WTC11 (cell line): ENCODE measurements around the gene GPR15LG. TPM values are rescaled to one million over a fixed set of nuclear protein-coding genes. Genes with fewer than 3 reads are reported as not detected.

Experiments
- ATAC-seq: fragments of 200-7000 bp; cut with Tn5 transposase; 2 replicates; pipeline ENCODE4 v1.10.0; 2021; ENCODE audit warnings: mild to moderate bottlenecking, moderate library complexity
- CTCF ChIA-PET: fragments of 300-600 bp; sonication (Branson Sonifier 250); formaldehyde crosslinking; loops from one replicate; lab custom pipeline; 2021; ENCODE audit warnings: antibody characterized with exemption; lab: Charles Lee
- POLR2A ChIA-PET: fragments of 350-600 bp; sonication (Branson Sonifier 250); formaldehyde crosslinking; loops from one replicate; lab custom pipeline; 2021; ENCODE audit warnings: antibody characterized with exemption; lab: Charles Lee
- DNase-seq: peaks from one replicate; pipeline ENCODE4 v3.0.0; 2021; ENCODE audit warnings: low spot score
- H3K27ac Mint-ChIP-seq: 2 replicates; pipeline ENCODE4 v1.8.0; 2021; ENCODE audit warnings: mixed read lengths
- H3K27me3 Mint-ChIP-seq: 2 replicates; pipeline ENCODE4 v1.8.0; 2021; ENCODE audit warnings: low read depth, mild to moderate bottlenecking, moderate library complexity, mixed read lengths
- H3K36me3 Mint-ChIP-seq: 2 replicates; pipeline ENCODE4 v1.8.0; 2021; ENCODE audit warnings: mixed read lengths
- H3K4me1 Mint-ChIP-seq: 2 replicates; pipeline ENCODE4 v1.8.0; 2022; ENCODE audit warnings: mixed read lengths
- H3K4me3 Mint-ChIP-seq: 2 replicates; pipeline ENCODE4 v1.8.0; 2021; ENCODE audit warnings: mild to moderate bottlenecking, moderate library complexity, mixed read lengths
- H3K9me3 Mint-ChIP-seq: 2 replicates; pipeline ENCODE4 v1.8.0; 2021; ENCODE audit warnings: mixed read lengths
- ETV6 ChIP-seq: sonication (generic); formaldehyde crosslinking; IDR thresholded peaks from 2 replicates; pipeline ENCODE4 v1.8.1; 2022; ENCODE audit warnings: mild to moderate bottlenecking, missing genetic modification reagents
- IRF2 ChIP-seq: sonication (generic); formaldehyde crosslinking; IDR thresholded peaks from 2 replicates; pipeline ENCODE4 v1.8.0; 2022; ENCODE audit warnings: low read depth, missing genetic modification reagents, borderline replicate concordance
- JAZF1 ChIP-seq: fragments of 250-450 bp; sonication (Bioruptor Pico); IDR thresholded peaks from 2 replicates; pipeline ENCODE4 v1.9.0; 2021; ENCODE audit warnings: moderate library complexity, mild to moderate bottlenecking, inconsistent platforms
- MXD4 ChIP-seq: fragments of 250-450 bp; sonication (Bioruptor Pico); IDR thresholded peaks from 2 replicates; pipeline ENCODE4 v1.8.0; 2021; ENCODE audit warnings: mild to moderate bottlenecking, moderate library complexity, borderline replicate concordance
- NFYB ChIP-seq: sonication (generic); formaldehyde crosslinking; conservative IDR thresholded peaks from 2 replicates; pipeline ENCODE4 v1.8.0; 2022; ENCODE audit warnings: low read depth, missing genetic modification reagents
- NR1H2 ChIP-seq: sonication (generic); formaldehyde crosslinking; IDR thresholded peaks from 2 replicates; pipeline ENCODE4 v1.9.0; 2021; ENCODE audit warnings: mild to moderate bottlenecking, moderate library complexity, missing genetic modification reagents
- RORB ChIP-seq: fragments of 250-450 bp; sonication (Bioruptor Pico); IDR thresholded peaks from 2 replicates; pipeline ENCODE4 v1.9.0; 2021; ENCODE audit warnings: mild to moderate bottlenecking
- ZNF232 ChIP-seq: sonication (generic); formaldehyde crosslinking; IDR thresholded peaks from 2 replicates; pipeline ENCODE4 v1.8.0; 2022; ENCODE audit warnings: mild to moderate bottlenecking, missing genetic modification reagents
- ZNF396 ChIP-seq: fragments of 250-450 bp; sonication (Bioruptor Pico); IDR thresholded peaks from 2 replicates; pipeline ENCODE4 v1.8.0; 2021; ENCODE audit warnings: mild to moderate bottlenecking, moderate library complexity, borderline replicate concordance
- ZNF416 ChIP-seq: fragments of 250-450 bp; sonication (Bioruptor Pico); IDR thresholded peaks from 2 replicates; pipeline ENCODE4 v1.9.0; 2021; ENCODE audit warnings: mild to moderate bottlenecking, inconsistent platforms
- ZNF423 ChIP-seq: fragments of 250-450 bp; sonication (Bioruptor Pico); IDR thresholded peaks from 2 replicates; pipeline ENCODE4 v2.1.2; 2022; ENCODE audit warnings: mild to moderate bottlenecking, moderate library complexity
- total RNA-seq: library from RNA; stranded (reverse); gene quantifications from 3 replicates; pipeline ENCODE4 v1.2.3, GENCODE V29; 2021
- TF ChIP-seq, protein P1 (sequence below): sonication (generic); formaldehyde crosslinking; IDR thresholded peaks from 2 replicates; pipeline ENCODE4 v1.8.0; 2023; ENCODE audit warnings: missing genetic modification reagents, mild to moderate bottlenecking, borderline replicate concordance
- TF ChIP-seq, protein P2 (sequence below): fragments of 250-450 bp; sonication (Bioruptor Pico); IDR thresholded peaks from 2 replicates; pipeline ENCODE4 v1.9.0; 2021; ENCODE audit warnings: moderate library complexity, mild to moderate bottlenecking, inconsistent platforms, borderline replicate concordance
- TF ChIP-seq, protein P3 (sequence below): sonication (generic); formaldehyde crosslinking; IDR thresholded peaks from 2 replicates; pipeline ENCODE4 v1.8.0; 2022; ENCODE audit warnings: mild to moderate bottlenecking, missing genetic modification reagents
- TF ChIP-seq, protein P4 (sequence below): sonication (generic); formaldehyde crosslinking; IDR thresholded peaks from 2 replicates; pipeline ENCODE4 v1.8.1; 2023; ENCODE audit warnings: mild to moderate bottlenecking, missing genetic modification reagents, moderate library complexity
- TF ChIP-seq, protein P5 (sequence below): sonication (generic); formaldehyde crosslinking; IDR thresholded peaks from 2 replicates; pipeline ENCODE4 v1.8.1; 2023; ENCODE audit warnings: mild to moderate bottlenecking, missing genetic modification reagents
- TF ChIP-seq, protein P6 (sequence below): sonication (generic); formaldehyde crosslinking; IDR thresholded peaks from 2 replicates; pipeline ENCODE4 v1.8.0; 2022; ENCODE audit warnings: mild to moderate bottlenecking, missing genetic modification reagents

The GPR15LG gene
- total RNA-seq, 1 experiment from 2014 or later = not detected

DNA sequence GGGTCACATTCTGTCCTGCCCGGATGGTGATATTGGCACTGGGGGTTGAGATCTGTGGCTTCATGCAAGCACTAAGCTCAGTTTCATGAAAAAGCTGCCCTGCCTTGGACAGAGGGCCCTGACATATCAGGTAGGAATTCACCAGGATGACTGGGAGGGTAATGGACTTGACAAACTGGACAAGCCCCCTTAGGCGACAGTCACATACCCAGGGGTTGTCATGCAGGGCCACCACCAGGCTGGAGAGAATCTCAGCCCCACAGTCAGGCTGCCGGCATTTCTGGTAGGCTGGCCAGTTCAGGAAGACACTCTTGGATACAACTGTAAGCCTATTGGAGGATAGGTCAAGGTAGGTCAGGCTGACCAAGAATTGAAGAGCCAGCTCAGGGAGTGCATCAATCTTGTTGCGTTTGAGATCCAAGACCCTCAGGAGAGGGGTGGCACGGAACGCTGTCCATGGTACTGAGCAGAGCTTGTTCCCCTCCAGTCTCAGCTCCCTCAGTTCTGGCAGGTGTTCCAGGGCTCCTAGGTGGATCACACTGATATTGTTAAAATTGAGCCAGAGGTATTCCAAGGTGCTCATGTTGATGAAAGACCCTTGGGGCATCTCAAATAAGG, 50.9 kb downstream of the GPR15LG start (continued):
- TF ChIP-seq, protein P1, sequence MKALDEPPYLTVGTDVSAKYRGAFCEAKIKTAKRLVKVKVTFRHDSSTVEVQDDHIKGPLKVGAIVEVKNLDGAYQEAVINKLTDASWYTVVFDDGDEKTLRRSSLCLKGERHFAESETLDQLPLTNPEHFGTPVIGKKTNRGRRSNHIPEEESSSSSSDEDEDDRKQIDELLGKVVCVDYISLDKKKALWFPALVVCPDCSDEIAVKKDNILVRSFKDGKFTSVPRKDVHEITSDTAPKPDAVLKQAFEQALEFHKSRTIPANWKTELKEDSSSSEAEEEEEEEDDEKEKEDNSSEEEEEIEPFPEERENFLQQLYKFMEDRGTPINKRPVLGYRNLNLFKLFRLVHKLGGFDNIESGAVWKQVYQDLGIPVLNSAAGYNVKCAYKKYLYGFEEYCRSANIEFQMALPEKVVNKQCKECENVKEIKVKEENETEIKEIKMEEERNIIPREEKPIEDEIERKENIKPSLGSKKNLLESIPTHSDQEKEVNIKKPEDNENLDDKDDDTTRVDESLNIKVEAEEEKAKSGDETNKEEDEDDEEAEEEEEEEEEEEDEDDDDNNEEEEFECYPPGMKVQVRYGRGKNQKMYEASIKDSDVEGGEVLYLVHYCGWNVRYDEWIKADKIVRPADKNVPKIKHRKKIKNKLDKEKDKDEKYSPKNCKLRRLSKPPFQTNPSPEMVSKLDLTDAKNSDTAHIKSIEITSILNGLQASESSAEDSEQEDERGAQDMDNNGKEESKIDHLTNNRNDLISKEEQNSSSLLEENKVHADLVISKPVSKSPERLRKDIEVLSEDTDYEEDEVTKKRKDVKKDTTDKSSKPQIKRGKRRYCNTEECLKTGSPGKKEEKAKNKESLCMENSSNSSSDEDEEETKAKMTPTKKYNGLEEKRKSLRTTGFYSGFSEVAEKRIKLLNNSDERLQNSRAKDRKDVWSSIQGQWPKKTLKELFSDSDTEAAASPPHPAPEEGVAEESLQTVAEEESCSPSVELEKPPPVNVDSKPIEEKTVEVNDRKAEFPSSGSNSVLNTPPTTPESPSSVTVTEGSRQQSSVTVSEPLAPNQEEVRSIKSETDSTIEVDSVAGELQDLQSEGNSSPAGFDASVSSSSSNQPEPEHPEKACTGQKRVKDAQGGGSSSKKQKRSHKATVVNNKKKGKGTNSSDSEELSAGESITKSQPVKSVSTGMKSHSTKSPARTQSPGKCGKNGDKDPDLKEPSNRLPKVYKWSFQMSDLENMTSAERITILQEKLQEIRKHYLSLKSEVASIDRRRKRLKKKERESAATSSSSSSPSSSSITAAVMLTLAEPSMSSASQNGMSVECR = peak; percentile 68; the same call in 1 of the 2 replicates
- no peak for TF ChIP-seq NFYB (CRISPR knock-in tag)
- TF ChIP-seq ZNF232 (CRISPR knock-in tag) = 0 out of 2 replicates have a peak, but pooled peaks have one; percentile 68
- TF ChIP-seq, protein P2, sequence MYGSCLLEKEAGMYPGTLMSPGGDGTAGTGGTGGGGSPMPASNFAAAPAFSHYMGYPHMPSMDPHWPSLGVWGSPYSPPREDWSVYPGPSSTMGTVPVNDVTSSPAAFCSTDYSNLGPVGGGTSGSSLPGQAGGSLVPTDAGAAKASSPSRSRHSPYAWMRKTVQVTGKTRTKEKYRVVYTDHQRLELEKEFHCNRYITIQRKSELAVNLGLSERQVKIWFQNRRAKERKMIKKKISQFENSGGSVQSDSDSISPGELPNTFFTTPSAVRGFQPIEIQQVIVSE = no peak
- TF ChIP-seq ZNF423 (CRISPR knock-in tag) = no peak
- no peak for TF ChIP-seq NR1H2 (CRISPR knock-in tag)
- TF ChIP-seq, protein P3, sequence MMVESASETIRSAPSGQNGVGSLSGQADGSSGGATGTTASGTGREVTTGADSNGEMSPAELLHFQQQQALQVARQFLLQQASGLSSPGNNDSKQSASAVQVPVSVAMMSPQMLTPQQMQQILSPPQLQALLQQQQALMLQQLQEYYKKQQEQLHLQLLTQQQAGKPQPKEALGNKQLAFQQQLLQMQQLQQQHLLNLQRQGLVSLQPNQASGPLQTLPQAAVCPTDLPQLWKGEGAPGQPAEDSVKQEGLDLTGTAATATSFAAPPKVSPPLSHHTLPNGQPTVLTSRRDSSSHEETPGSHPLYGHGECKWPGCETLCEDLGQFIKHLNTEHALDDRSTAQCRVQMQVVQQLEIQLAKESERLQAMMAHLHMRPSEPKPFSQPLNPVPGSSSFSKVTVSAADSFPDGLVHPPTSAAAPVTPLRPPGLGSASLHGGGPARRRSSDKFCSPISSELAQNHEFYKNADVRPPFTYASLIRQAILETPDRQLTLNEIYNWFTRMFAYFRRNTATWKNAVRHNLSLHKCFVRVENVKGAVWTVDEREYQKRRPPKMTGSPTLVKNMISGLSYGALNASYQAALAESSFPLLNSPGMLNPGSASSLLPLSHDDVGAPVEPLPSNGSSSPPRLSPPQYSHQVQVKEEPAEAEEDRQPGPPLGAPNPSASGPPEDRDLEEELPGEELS (CRISPR knock-in tag) = no peak; the same call in 1 of the 2 replicates
- TF ChIP-seq, protein P4, sequence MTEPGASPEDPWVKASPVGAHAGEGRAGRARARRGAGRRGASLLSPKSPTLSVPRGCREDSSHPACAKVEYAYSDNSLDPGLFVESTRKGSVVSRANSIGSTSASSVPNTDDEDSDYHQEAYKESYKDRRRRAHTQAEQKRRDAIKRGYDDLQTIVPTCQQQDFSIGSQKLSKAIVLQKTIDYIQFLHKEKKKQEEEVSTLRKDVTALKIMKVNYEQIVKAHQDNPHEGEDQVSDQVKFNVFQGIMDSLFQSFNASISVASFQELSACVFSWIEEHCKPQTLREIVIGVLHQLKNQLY (CRISPR knock-in tag) = no peak

DNA sequence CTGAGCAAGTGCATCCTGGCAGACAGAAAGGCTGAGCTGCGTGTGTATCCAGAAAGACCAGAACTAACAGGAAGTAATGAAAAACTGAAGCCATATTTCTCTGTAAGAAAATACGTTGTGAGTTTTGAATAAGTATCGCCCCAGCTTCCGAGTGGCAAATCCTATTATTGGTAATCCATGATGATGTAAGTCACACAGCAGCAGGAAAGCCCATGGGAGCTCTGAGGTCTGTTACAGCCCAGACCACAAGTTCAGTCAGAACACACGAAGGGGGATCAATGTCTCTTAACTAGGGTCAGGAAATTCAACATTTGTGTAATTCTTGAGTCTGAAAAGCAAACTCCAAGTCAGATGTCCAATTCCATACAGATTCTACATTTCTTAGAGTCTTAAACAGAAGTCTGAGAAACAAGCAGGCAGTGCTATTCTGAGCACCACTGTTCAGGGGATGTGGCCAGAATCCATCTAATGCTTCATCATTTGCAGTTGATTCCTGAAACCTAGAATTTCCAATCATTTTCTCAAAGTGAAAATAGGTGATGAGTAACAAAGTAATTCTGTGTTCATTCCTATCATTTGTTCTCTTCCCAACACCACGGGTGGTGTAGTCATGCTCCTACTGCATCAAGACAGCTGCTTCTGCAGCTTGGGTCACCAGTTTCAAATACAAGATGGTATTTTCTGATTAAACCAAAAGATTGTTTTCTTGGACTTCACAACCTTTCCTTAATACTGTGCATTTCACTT, 52.0 kb downstream of the GPR15LG start, which contains the start of gene LRIT2:
Gene LRIT2, minus strand, starts transcription at position 118 of the 747 bp plus-strand sequence. Its CDS starts 24 bp downstream, at position 94.
- no peak for DNase-seq
- no peaks in the 10 kb centered on the region for H3K36me3 Mint-ChIP-seq
- no peak for ATAC-seq
- no peaks in the 10 kb centered on the region for H3K4me1 Mint-ChIP-seq
- CTCF ChIA-PET = interaction anchor here (5.9 kb wide), 1 partner anchor 11 kb away, joined by 36 read pairs; no protein-coding TSS in a partner anchor
- POLR2A ChIA-PET = no interaction called here
- peaks cover 6% of the 10 kb centered on the region for H3K27me3 Mint-ChIP-seq
- no peaks in the 10 kb centered on the region for H3K9me3 Mint-ChIP-seq
- no peak for TF ChIP-seq RORB (CRISPR knock-in tag)
- TF ChIP-seq, protein P5, sequence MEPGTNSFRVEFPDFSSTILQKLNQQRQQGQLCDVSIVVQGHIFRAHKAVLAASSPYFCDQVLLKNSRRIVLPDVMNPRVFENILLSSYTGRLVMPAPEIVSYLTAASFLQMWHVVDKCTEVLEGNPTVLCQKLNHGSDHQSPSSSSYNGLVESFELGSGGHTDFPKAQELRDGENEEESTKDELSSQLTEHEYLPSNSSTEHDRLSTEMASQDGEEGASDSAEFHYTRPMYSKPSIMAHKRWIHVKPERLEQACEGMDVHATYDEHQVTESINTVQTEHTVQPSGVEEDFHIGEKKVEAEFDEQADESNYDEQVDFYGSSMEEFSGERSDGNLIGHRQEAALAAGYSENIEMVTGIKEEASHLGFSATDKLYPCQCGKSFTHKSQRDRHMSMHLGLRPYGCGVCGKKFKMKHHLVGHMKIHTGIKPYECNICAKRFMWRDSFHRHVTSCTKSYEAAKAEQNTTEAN = no peak
- no peak for TF ChIP-seq ETV6 (CRISPR knock-in tag)
- H3K27ac Mint-ChIP-seq = no peak within 1 kb of the TSS
- H3K4me3 Mint-ChIP-seq = no peak within 1 kb of the TSS

DNA sequence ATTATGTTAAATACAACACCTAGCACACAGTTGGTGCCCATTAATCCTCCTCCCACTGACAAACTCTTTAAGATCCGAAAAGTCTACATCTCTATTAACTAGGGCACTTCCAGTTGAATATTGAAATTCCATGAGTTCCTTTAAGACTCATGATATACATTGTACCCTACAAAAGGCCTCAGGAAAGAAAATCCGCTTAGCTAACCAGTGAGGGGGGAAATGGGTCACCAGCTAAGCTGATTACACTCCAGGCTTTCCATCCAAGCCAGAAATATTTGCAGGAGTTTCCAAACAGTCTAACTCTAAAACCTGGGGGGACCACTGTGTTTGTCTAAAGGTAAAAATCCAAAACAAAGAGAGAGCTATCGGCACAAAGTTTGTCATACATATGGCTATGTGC, 53.0 kb downstream of the GPR15LG start:
- Mint-ChIP-seq H3K27me3 (peaks cover 4% of the 10 kb centered on the region), H3K4me1 (no peaks in the 10 kb centered on the region), H3K36me3 (no peaks in the 10 kb centered on the region), H3K4me3 (no peak overlapping the region), H3K27ac (no peak overlapping the region), H3K9me3 (no peaks in the 10 kb centered on the region)
- ATAC-seq (no peak), DNase-seq (no peak)
- ChIA-PET POLR2A (no interaction called here), CTCF (interaction anchor here (1.3 to 5.9 kb wide), 2 partner anchors 10 to 12 kb away, joined by 4 to 36 read pairs; no protein-coding TSS in a partner anchor)
- no peak for TF ChIP-seq JAZF1 (CRISPR knock-in tag)
- no peak for TF ChIP-seq MXD4 (CRISPR knock-in tag)
- no peak for TF ChIP-seq IRF2 (CRISPR knock-in tag)
- TF ChIP-seq ZNF396 = no peak
- TF ChIP-seq, protein P6, sequence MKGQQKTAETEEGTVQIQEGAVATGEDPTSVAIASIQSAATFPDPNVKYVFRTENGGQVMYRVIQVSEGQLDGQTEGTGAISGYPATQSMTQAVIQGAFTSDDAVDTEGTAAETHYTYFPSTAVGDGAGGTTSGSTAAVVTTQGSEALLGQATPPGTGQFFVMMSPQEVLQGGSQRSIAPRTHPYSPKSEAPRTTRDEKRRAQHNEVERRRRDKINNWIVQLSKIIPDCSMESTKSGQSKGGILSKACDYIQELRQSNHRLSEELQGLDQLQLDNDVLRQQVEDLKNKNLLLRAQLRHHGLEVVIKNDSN (CRISPR knock-in tag) = no peak
- no peak for TF ChIP-seq ZNF416 (CRISPR knock-in tag)
